ENCODE results near the gene GALNT14. TPM values are rescaled to one million over a fixed set of nuclear protein-coding genes. Genes with fewer than 3 reads are reported as not detected.

GALNT14 gene
- total RNA-seq, 2 donors from 2014 or later = 1.6 TPM; not detected in 1

- Histone ChIP-seq H3K4me3 (no peak overlapping the region), H3K27me3 (replicated peaks; ENCODE audit: insufficient read depth) (no peaks in the 10 kb centered on the region), H3K4me1 (ENCODE audit: control insufficient read depth in 1 of 2, low read depth in 2 of 2) (no peaks in the 10 kb centered on the region), H3K9me3 (no peaks in the 10 kb centered on the region), H3K36me3 (no peaks in the 10 kb centered on the region), H3K27ac (no peak overlapping the region)
- ATAC-seq (ENCODE audit: insufficient number of reproducible peaks, low FRiP score, low read depth) = no peak
- no peak for DNase-seq (ENCODE audit: low spot score)
- no peak for TF ChIP-seq CTCF (IDR thresholded peaks at IDR 0.05)
These were observed 120.0 kb downstream of the GALNT14 start for GRCh38 chr2:31018280-31018679.

GRCh38 chr2:31016648-31017047, 121.6 kb downstream of the GALNT14 start:
- H3K4me3 ChIP-seq = no peak overlapping the region
- TF ChIP-seq CTCF (IDR thresholded peaks at IDR 0.05) = no peak
- ATAC-seq (ENCODE audit: insufficient number of reproducible peaks, low FRiP score, low read depth) (no peak), DNase-seq (ENCODE audit: low spot score) (no peak)
- no peaks in the 10 kb centered on the region for H3K9me3 ChIP-seq
- no peaks in the 10 kb centered on the region for H3K27me3 ChIP-seq (replicated peaks; ENCODE audit: insufficient read depth)
- no peaks in the 10 kb centered on the region for H3K36me3 ChIP-seq
- no peaks in the 10 kb centered on the region for H3K4me1 ChIP-seq (ENCODE audit: control insufficient read depth in 1 of 2, low read depth in 2 of 2)
- no peak overlapping the region for H3K27ac ChIP-seq

- Histone ChIP-seq H3K36me3 (no peaks in the 10 kb centered on the region), H3K27ac (no peak overlapping the region), H3K9me3 (no peaks in the 10 kb centered on the region), H3K4me1 (ENCODE audit: control insufficient read depth in 1 of 2, low read depth in 2 of 2) (no peaks in the 10 kb centered on the region), H3K4me3 (no peak overlapping the region), H3K27me3 (replicated peaks; ENCODE audit: insufficient read depth) (no peaks in the 10 kb centered on the region)
- no peak for ATAC-seq (ENCODE audit: insufficient number of reproducible peaks, low FRiP score, low read depth)
- no peak for DNase-seq (ENCODE audit: low spot score)
- TF ChIP-seq CTCF (IDR thresholded peaks at IDR 0.05) = no peak
These were observed 123.7 kb downstream of the GALNT14 start for GRCh38 chr2:31014516-31014915.

- DNase-seq (ENCODE audit: low spot score) (no peak), ATAC-seq (ENCODE audit: insufficient number of reproducible peaks, low FRiP score, low read depth) (no peak)
- no peaks in the 10 kb centered on the region for H3K9me3 ChIP-seq
- H3K4me3 ChIP-seq = no peak overlapping the region
- TF ChIP-seq CTCF (IDR thresholded peaks at IDR 0.05) = no peak
- no peaks in the 10 kb centered on the region for H3K27me3 ChIP-seq (replicated peaks; ENCODE audit: insufficient read depth)
- H3K4me1 ChIP-seq (ENCODE audit: control insufficient read depth in 1 of 2, low read depth in 2 of 2) = no peaks in the 10 kb centered on the region
- H3K27ac ChIP-seq = no peak overlapping the region
- H3K36me3 ChIP-seq = no peaks in the 10 kb centered on the region
These were observed 124.9 kb downstream of the GALNT14 start for GRCh38 chr2:31013301-31013700.

GRCh38 chr2:31012406-31012805, 125.8 kb downstream of the GALNT14 start:
- Histone ChIP-seq H3K36me3 (no peaks in the 10 kb centered on the region), H3K9me3 (no peaks in the 10 kb centered on the region), H3K27me3 (replicated peaks; ENCODE audit: insufficient read depth) (no peaks in the 10 kb centered on the region), H3K27ac (no peak overlapping the region), H3K4me1 (ENCODE audit: control insufficient read depth in 1 of 2, low read depth in 2 of 2) (no peaks in the 10 kb centered on the region), H3K4me3 (no peak overlapping the region)
- no peak for ATAC-seq (ENCODE audit: insufficient number of reproducible peaks, low FRiP score, low read depth)
- DNase-seq (ENCODE audit: low spot score) = no peak
- TF ChIP-seq CTCF (IDR thresholded peaks at IDR 0.05) = no peak
